NOMO-1 (cell line): Measurements from ENCODE around the gene AKT3.

Experiments
- DNase-seq, 2 experiments: peaks; one replicate each; lab custom pipeline; 2025; ENCODE audit not compliant: unreplicated experiment in 2 of 2; lab: John Stamatoyannopoulos, UW

The AKT3 gene

GRCh38 chr1:243735457-243735856, 114.6 kb downstream of the AKT3 start:
- DNase-seq, result no peak

- peak in 1 of 2 experiments; percentile 71 for DNase-seq
These were observed 115.7 kb downstream of the AKT3 start for GRCh38 chr1:243734308-243734695.

GRCh38 chr1:243733670-243734307, 116.3 kb downstream of the AKT3 start:
- DNase-seq, result no peak

GRCh38 chr1:243732637-243733036, 117.4 kb downstream of the AKT3 start:
- DNase-seq, result no peak

GRCh38 chr1:243731974-243732625, 117.9 kb downstream of the AKT3 start:
- peak; percentile 63 to 83 for DNase-seq

GRCh38 chr1:243731301-243731891, 118.6 kb downstream of the AKT3 start:
- DNase-seq, result peak; percentile 86 to 96

GRCh38 chr1:243730487-243731150, 119.4 kb downstream of the AKT3 start:
- DNase-seq, result peak; percentile 46 to 48

- peak; percentile 30 to 46 for DNase-seq
These were observed 120.1 kb downstream of the AKT3 start for GRCh38 chr1:243729956-243730355.

- DNase-seq, result peak; percentile 88 to 96
These were observed 122.4 kb downstream of the AKT3 start for GRCh38 chr1:243727503-243728203.

- DNase-seq, result no peak
These were observed 123.1 kb downstream of the AKT3 start for GRCh38 chr1:243726806-243727502.

- no peak for DNase-seq
These were observed 124.2 kb downstream of the AKT3 start for GRCh38 chr1:243725846-243726245.

GRCh38 chr1:243725075-243725474, 125.0 kb downstream of the AKT3 start:
- DNase-seq, result no peak

- DNase-seq, result no peak
These were observed 126.5 kb downstream of the AKT3 start for GRCh38 chr1:243723458-243724043.

- no peak for DNase-seq
These were observed 127.0 kb downstream of the AKT3 start for GRCh38 chr1:243723050-243723449.

- DNase-seq, result no peak
These were observed 130.6 kb downstream of the AKT3 start for GRCh38 chr1:243719476-243719875.

GRCh38 chr1:243718893-243719292, 131.2 kb downstream of the AKT3 start:
- DNase-seq, result no peak

GRCh38 chr1:243718022-243718421, 132.0 kb downstream of the AKT3 start:
- DNase-seq, result no peak

- DNase-seq, result no peak
These were observed 133.1 kb downstream of the AKT3 start for GRCh38 chr1:243716906-243717305.

GRCh38 chr1:243715285-243715684, 134.8 kb downstream of the AKT3 start:
- DNase-seq, result peak in 1 of 2 experiments; percentile 32
